Adrenal gland (tissue), 12 donors: ENCODE measurements around the gene NOP53. TPM values are rescaled to one million over a fixed set of nuclear protein-coding genes. Genes with fewer than 3 reads are reported as not detected.

ENCODE experiments used
- DNase-seq, 7 donors: peaks; one replicate each; pipeline ENCODE4 v3.0.0-alpha.2; 2019 to 2020
- H3K27ac ChIP-seq, 5 donors: fragments of 200-600 bp; sonication (generic) in 4 of 5; 1 replicate in 3 of 5; 2 replicates in 2 of 5; pipeline versions ENCODE4 v1.5.1 to v1.8.0; 2016 to 2020; ENCODE audit warnings: mild to moderate bottlenecking in 1 of 5
- H3K27me3 ChIP-seq: fragments of 200-600 bp; 2 replicates; pipeline ENCODE4 v1.8.0; 2021
- H3K36me3 ChIP-seq, 2 donors: fragments of 200-600 bp; replicated peaks in 1 of 2; 1 replicate in 1 of 2; 2 replicates in 1 of 2; pipeline versions ENCODE4 v1.5.1 to v1.8.0; 2018 to 2022
- H3K4me1 ChIP-seq, 2 donors: fragments of 200-600 bp; replicated peaks in 1 of 2; 1 replicate in 1 of 2; 2 replicates in 1 of 2; pipeline versions ENCODE4 v1.5.1 to v1.8.0; 2018 to 2021
- H3K4me3 ChIP-seq, 4 donors: fragments of 200-600 bp; sonication (generic) in 3 of 4; one replicate each; pipeline ENCODE4 v1.5.1; 2016 to 2018
- H3K9me3 ChIP-seq, 3 donors: fragments of 200-600 bp; sonication (generic) in 1 of 3; replicated peaks in 1 of 3; 1 replicate in 2 of 3; 2 replicates in 1 of 3; pipeline versions ENCODE4 v1.5.1 to v1.8.0; 2016 to 2021
- CTCF ChIP-seq, 6 experiments: fragments of 450-650 bp in 4 of 6; fragments of 200-600 bp in 2 of 6; sonication (generic) in 1 of 6; IDR thresholded peaks; 1 replicate in 5 of 6; 2 replicates in 1 of 6; pipeline versions ENCODE4 v1.5.1 to v1.8.0; 2016 to 2021; ENCODE audit warnings: antibody characterized with exemption in 6 of 6, mild to moderate bottlenecking in 2 of 6, moderate library complexity in 1 of 6
- POLR2A ChIP-seq, 2 donors: fragments of 450-650 bp; IDR thresholded peaks; one replicate each; pipeline ENCODE4 v1.6.1; 2017; ENCODE audit warnings: antibody characterized with exemption in 2 of 2, mild to moderate bottlenecking in 2 of 2, moderate library complexity in 1 of 2
- WGBS, 4 donors: extraction: QIAGEN DNeasy Blood & Tissue Kit in 2 of 4; methylation state at CpG; one replicate each; pipeline versions ENCODE4 v1.1.5 to v1.1.7; 2013 to 2017; 5-methylcytosine and 5-hydroxymethylcytosine counted together
- intact Hi-C, 2 donors: fragments of 100-400 bp; cut with DNase I; formaldehyde crosslinking; loops; one replicate each; pipeline versions ENCODE4 v1.14.1 to v1.15.0; 2022 to 2023
- polyA plus RNA-seq, 3 donors: library from polyadenylated mRNA; stranded (reverse); fragments of 200-250 nt in 2 of 3; fragments of 350-450 nt in 1 of 3; fragmentation: Illumina TruSeq in 1 of 3; extraction: RNeasy Lipid Tissue Mini Kit (QIAGEN cat#74804) in 1 of 3; gene quantifications; one replicate each; pipeline ENCODE4 v1.2.3, GENCODE V29; 2013 to 2014
- total RNA-seq, 9 donors: library from RNA; depleted of rRNA in 4 of 9; stranded (reverse); fragments of >200 nt in 4 of 9; fragments of 120-200 nt in 1 of 9; fragmentation: NEBNext Ultra II Directional in 1 of 9; extraction: Animal tissue kit (Norgen Biotek cat#: 25700) in 1 of 9; gene quantifications; one replicate each; pipeline versions ENCODE4 v1.1.0 to v1.2.4, GENCODE V29; 2013 to 2023
- donor health status: healthy with polysubstance abuse.
- donor health status: Bipolar disorder and iron deficiency.
- donor health status: DM: yes; HTN: yes; CAD: no.
- donor health status: DM: no; HTN: no; CAD: no.
- donor health status: DM: no; HTN: no; CAD: no.
- donor health status: DM: yes; HTN: yes; CAD: no.

Gene NOP53
- total and polyA plus RNA-seq, 12 donors, result 118 to 420 (median 325) TPM

DNA sequence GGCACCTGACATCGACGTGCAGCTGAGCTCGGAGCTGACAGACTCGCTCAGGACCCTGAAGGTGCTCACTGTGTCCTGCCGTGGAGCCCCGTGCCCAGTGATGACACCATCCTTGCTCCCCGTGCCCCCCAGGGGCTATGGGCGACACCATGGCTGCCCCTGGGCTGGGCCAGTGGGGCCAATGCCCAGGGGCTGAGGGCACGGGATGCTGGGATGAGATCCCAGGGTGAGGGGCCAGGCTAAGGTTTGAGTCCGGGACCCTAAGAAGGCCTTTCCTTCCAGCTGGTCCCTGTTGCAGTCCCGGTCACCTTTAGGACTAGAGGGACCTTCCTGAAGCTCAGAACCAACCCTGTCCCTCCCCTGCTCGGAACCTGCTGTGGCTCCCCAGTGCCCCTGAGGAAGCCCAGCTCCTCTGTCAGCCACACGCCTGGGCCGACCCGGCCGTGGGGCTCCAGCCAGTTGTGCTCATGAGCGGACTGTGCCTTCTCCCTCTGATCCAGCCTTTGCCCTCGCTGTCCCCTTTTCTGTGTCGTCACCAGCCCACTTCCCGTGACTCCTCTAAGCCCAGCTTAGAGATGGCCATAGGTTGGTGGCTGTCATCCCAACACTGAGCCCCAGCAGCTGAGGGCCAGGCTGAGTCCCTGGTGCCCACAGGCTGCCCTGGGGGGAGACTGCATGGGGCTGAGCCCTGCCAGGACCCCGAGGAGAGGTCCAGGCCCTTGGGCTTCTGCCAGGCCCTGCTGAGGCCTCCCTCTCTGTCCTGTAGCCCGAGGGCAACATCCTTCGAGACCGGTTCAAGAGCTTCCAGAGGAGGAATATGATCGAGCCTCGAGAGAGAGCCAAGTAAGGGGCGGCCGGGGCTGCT is 10.6 kb downstream of the NOP53 start:
- DNase-seq, result no peak
- Histone ChIP-seq H3K4me3 (no peak overlapping the region), H3K27me3 (no peaks in the 10 kb centered on the region), H3K9me3 (no peaks in the 10 kb centered on the region), H3K4me1 (no peaks in the 10 kb centered on the region), H3K27ac (no peak overlapping the region), H3K36me3 (peaks cover 0 to 71% of the 10 kb centered on the region in 2 donors)
- intact Hi-C loops, result no loop called here
- TF ChIP-seq CTCF (IDR thresholded peaks at IDR 0.05), result no peak
- no peak for TF ChIP-seq POLR2A (IDR thresholded peaks at IDR 0.05)
- 90 to 94% (median 91%) methylated on average over 8 to 28 of the region's 28 CpGs for WGBS, 4 donors

DNA sequence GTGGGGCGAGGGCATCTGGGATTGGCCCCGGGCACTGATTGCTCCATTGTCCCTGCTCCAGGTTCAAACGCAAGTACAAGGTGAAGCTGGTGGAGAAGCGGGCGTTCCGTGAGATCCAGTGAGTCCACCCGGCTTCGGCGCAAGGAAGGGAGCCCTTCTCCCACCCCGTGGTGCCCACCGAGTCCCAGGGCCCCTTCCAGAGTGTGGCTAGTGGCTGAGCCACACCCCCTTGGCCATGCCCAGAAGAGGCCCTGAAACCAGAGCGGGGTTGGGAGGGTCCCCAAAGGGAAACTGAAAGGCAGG is 11.2 kb downstream of the NOP53 start:
- Histone ChIP-seq H3K27ac (no peak overlapping the region), H3K4me1 (no peaks in the 10 kb centered on the region), H3K9me3 (no peaks in the 10 kb centered on the region), H3K27me3 (no peaks in the 10 kb centered on the region), H3K36me3 (peaks cover 0 to 65% of the 10 kb centered on the region in 2 donors), H3K4me3 (no peak overlapping the region)
- no peak for TF ChIP-seq POLR2A (IDR thresholded peaks at IDR 0.05)
- no peak for TF ChIP-seq CTCF (IDR thresholded peaks at IDR 0.05)
- intact Hi-C loops, result no loop called here
- no peak for DNase-seq
- WGBS, 4 donors, result 80 to 96% (median 93%) methylated on average over 1 to 12 of the region's 12 CpGs

GRCh38 chr19:47756953-47757608 is 11.7 kb downstream of the NOP53 start:
- 84 to 92% (median 90%) methylated on average over 13 to 22 of the region's 22 CpGs for WGBS, 4 donors
- peaks cover 0 to 60% of the 10 kb centered on the region in 2 donors for H3K36me3 ChIP-seq

More at GRCh38 chr19:47756953-47757608, 11.7 kb downstream of the NOP53 start:
- no peak overlapping the region for H3K27ac ChIP-seq
- intact Hi-C loops, result no loop called here
- H3K4me3 ChIP-seq, result no peak overlapping the region
- TF ChIP-seq POLR2A (IDR thresholded peaks at IDR 0.05) (no peak), CTCF (IDR thresholded peaks at IDR 0.05) (no peak)
- no peaks in the 10 kb centered on the region for H3K9me3 ChIP-seq
- no peaks in the 10 kb centered on the region for H3K27me3 ChIP-seq
- H3K4me1 ChIP-seq, result no peaks in the 10 kb centered on the region
- DNase-seq, result no peak
